H4 (cell line): ENCODE measurements around the gene CD163. TPM values are rescaled to one million over a fixed set of nuclear protein-coding genes. Genes with fewer than 3 reads are reported as not detected.
"Not testable (repeated sequence)": the region's sequence is repeated elsewhere in the genome, so short reads cannot be mapped to it uniquely, and the experiment has no call there.

Experiments
- DNase-seq: peaks from one replicate; pipeline ENCODE4 v3.0.0-alpha.2; 2015; ENCODE audit warnings: low spot score
- total RNA-seq: library from RNA; depleted of rRNA; stranded (reverse); fragments of >200 nt; shearing (Covaris generic); gene quantifications from 2 replicates; pipeline ENCODE4 v1.2.3, GENCODE V29; 2014; rRNA removed

Gene CD163
- total RNA-seq, 1 experiment from 2014 or later, result not detected

DNA sequence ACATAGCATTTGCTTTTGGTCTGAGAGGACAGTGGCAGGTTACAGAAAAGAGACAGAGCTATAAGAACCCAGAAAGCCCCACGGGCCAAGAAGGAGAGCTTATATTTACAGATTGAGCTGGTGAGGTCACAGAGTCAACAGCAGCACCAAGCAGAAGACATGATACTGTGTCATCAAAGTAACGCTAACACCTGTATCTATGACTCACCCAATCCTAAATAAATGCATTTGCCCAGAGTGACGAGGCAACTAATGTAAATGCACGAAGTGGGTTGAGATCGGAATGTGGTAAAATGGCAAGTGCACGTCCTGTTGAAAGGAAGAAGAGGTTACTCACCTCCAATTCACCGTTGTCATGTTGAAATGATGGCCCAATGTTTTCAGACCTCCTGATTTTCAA, 52.9 kb downstream of the CD163 start:
- DNase-seq, result no peak

DNA sequence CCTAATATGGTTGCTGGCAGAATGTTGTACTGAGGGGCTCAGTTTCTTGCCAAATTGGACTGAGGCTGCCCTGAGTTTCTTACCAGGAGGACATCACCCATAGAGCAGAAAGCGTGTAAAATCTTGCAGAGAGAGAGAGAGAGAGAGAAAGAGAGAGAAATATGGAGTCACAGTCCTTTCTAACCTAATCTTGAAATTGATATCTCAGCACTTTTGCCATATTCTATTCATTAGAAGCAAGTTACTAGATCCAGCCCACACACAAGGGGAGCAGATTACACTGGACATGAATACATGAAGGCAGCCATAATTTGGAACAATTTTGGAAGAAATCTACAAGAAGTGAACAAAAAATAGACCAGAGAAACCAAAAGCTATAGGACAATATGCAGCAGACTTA, 55.5 kb downstream of the CD163 start:
- no peak for DNase-seq

DNA sequence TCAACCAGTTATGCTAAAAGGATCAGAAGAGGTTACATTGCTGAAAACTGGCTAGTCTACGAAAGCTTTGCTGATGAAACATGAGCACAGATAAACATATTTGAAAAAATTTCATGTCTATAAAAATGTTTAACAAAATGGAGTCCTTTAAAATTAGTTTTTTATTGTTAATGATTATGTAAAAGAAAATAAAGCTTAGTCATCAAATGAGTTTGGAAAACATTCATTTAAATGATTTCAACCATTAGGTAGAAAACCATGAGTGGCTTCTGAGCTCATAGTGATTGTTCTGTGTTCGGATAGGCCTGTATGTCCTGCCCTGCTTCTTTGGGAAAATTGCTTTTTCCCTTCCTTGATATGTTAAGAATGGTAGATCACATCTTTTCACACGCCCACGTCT, 59.0 kb downstream of the CD163 start:
- no peak for DNase-seq

DNA sequence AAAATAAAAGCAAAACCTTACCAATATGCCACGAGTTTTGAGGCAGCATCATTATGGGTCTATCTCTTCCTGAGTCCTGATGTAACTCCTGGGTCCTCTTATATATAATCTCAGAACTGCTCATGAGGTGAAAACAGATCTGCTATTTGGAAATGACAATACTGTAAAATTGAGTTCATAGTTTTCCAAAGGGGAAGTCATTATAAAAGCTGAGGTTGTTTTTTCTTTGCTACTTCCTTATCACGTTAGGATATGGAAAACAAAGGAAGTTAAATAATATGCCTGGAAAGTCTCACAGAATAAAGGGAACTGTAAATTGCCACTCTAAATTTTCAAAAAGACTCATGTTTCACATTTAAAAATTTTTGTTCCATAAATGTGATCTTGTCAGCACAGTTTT, 59.5 kb downstream of the CD163 start, which contains the start of gene CD163L1:
CD163L1 (minus strand) TSS at position 78 of the 400 bp plus-strand sequence; CDS start at position 52, 26 bp downstream.
- no peak for DNase-seq

GRCh38 chr12:7441216-7441615, 62.4 kb downstream of the CD163 start:
- DNase-seq, result no peak

- DNase-seq, result no peak
Observed at GRCh38 chr12:7439579-7440505, 63.7 kb downstream of the CD163 start.

DNA sequence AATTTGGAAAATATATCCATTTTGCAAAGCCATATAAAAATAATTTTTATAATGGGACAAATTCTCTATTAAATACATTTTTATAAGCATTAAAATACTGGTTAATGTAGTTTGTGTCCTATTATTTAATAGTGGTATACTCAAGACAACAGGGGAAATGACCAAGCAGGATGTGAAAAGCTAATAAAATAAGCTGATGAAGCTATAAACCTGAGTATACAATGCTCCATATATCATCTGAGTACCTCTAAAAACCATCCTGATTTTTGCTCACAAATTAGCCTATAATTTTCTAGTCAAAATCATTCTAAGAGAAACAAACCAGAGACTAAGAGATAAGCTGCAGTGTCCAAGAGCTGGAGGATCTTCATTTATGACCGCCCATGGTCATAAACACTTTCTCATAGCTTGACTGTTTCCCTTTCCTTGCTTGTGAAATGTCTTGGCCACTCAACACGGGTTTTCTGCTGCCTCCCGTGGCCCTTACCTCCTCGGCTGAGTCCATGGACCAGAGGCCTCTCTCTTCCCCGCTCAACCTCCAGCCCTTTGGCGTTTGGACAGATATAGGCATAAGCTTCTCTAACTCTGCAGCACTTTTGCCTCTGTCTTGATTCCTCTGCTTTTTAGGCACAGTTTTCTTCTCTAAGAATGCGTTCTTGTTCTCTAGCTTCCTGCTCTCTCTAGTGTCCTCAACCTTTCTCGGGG, 65.1 kb downstream of the CD163 start:
- not testable (repeated sequence) for DNase-seq

DNA sequence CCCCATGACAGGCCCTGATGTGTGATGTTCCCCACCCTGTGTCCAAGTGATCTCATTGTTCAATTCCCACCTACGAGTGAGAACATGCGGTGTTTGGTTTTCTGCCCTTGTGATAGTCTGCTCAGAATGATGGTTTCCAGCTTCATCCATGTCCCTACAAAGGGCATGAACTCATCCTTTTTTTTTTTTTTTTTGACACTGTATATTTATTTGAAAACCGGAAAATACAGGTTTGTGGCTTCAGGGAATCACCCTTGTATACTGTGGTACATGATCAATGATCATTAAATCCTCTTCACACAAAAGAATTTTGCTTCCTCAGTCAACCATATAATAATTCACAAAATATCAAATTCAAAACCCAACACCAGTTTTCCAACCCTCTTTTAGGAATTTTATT, 66.1 kb downstream of the CD163 start:
- DNase-seq, result not testable (repeated sequence)

DNA sequence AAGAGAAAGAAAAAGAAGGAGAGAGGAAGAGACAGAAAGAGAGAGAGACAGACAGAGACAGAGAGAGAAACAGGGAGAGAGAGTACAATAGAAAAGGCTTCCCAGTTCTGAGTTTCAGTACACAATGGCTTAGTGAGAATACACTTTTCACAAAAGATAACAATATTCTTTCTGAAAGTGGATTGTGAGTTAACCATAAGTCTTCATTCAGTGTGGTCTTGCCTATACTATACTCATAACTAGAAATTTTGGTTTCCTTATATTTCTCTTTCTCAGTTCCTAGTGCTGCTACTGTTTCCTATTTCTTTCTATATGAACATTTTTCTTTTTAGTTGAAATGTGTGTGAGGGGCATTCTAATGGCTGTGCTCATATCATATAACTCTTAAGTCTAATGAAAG, 68.9 kb downstream of the CD163 start:
- DNase-seq, result no peak

- peak; percentile 85 for DNase-seq
Observed at GRCh38 chr12:7433276-7433822, 70.2 kb downstream of the CD163 start.

GRCh38 chr12:7431993-7432685, 71.4 kb downstream of the CD163 start:
- DNase-seq, result no peak

Other genes with a start within 250 kb of the CD163 start
- not detected in 2 replicates for gene ACSM4, start 199.7 kb downstream of the CD163 start, total RNA-seq
- 27.5 and 47.1 TPM in 2 replicates for gene CD163L1, start 59.6 kb downstream of the CD163 start, total RNA-seq
- not detected in 2 replicates for gene APOBEC1, start 162.1 kb upstream of the CD163 start, total RNA-seq
- gene GDF3, start 192.0 kb upstream of the CD163 start, total RNA-seq, result not detected in 2 replicates
- not detected in 2 replicates for gene DPPA3, start 207.7 kb upstream of the CD163 start, total RNA-seq
- not detected in 2 replicates for gene CLEC4C, start 243.6 kb upstream of the CD163 start, total RNA-seq